K562 (cell line): ENCODE measurements around the gene LMNTD2. TPM values are rescaled to one million over a fixed set of nuclear protein-coding genes. Genes with fewer than 3 reads are reported as not detected.
A peak's percentile ranks its signal among the peaks of the same experiment; 100 is the strongest.

Source experiments
- ARID1B ChIP-seq: fragments of 450-650 bp; IDR thresholded peaks from 2 replicates; pipeline ENCODE4 v1.6.1; 2016; ENCODE audit warnings: antibody characterized with exemption, mild to moderate bottlenecking, inconsistent platforms
- BACH1 ChIP-seq: fragments of 200-800 bp; sonication (Bioruptor generic); IDR thresholded peaks from 2 replicates; pipeline ENCODE4 v1.6.1; 2016; ENCODE audit warnings: missing genetic modification characterization, missing compliant biosample characterization
- ESRRB ChIP-seq: fragments of 250-450 bp; sonication (Bioruptor Pico); IDR thresholded peaks from 2 replicates; pipeline ENCODE4 v1.5.0; 2020; ENCODE audit warnings: mild to moderate bottlenecking, moderate library complexity, borderline replicate concordance
- HNRNPL ChIP-seq: fragments of 200-400 bp; formaldehyde crosslinking; IDR thresholded peaks from 2 replicates; pipeline ENCODE4 v1.6.1; 2017; ENCODE audit warnings: low read depth, mild to moderate bottlenecking, low read length
- IRF1 ChIP-seq: sonication (generic); formaldehyde crosslinking; IDR thresholded peaks from 2 replicates; pipeline ENCODE4 v1.8.0; 2022; ENCODE audit warnings: missing genetic modification reagents, mild to moderate bottlenecking, borderline replicate concordance
- KAT2B ChIP-seq: IDR thresholded peaks from one replicate; pipeline ENCODE4 v1.6.1; 2012; ENCODE audit warnings: low read depth, mild to moderate bottlenecking, control low read depth, inconsistent platforms, low read length, moderate library complexity
- KHSRP ChIP-seq: fragments of 450-650 bp; IDR thresholded peaks from 2 replicates; pipeline ENCODE4 v1.6.1; 2017
- MAX ChIP-seq: sonication (generic); formaldehyde crosslinking; IDR thresholded peaks from 2 replicates; pipeline ENCODE4 v1.9.0; 2022; ENCODE audit warnings: mild to moderate bottlenecking, missing genetic modification reagents
- MYNN ChIP-seq, 2 experiments: sonication (generic); formaldehyde crosslinking in 1 of 2; IDR thresholded peaks; 2 replicates each; pipeline versions ENCODE4 v1.5.0 to v1.6.1; 2016 to 2020; ENCODE audit warnings: antibody characterized with exemption in 1 of 2, missing genetic modification reagents in 1 of 2
- PHF8 ChIP-seq: fragments of 200-600 bp; sonication (generic); IDR thresholded peaks from 2 replicates; pipeline ENCODE4 v1.6.1; 2012; ENCODE audit warnings: mixed run types, mild to moderate bottlenecking, inconsistent platforms, low read length, moderate library complexity, borderline replicate concordance
- POLR2AphosphoS2 ChIP-seq: IDR thresholded peaks from 2 replicates; pipeline ENCODE4 v1.6.1; 2012; ENCODE audit warnings: low read length, improper control_type of control experiment
- SUPT5H ChIP-seq: fragments of 450-650 bp; IDR thresholded peaks from 2 replicates; pipeline ENCODE4 v1.6.1; 2016
- XRCC3 ChIP-seq: fragments of 450-650 bp; IDR thresholded peaks from 2 replicates; pipeline ENCODE4 v1.6.1; 2017; ENCODE audit warnings: mild to moderate bottlenecking, moderate library complexity
- ZBTB34 ChIP-seq: fragments of 250-450 bp; sonication (Bioruptor Pico); IDR thresholded peaks from 2 replicates; pipeline ENCODE4 v1.8.0; 2021; ENCODE audit warnings: mild to moderate bottlenecking, moderate library complexity
- polyA plus RNA-seq, 8 experiments: library from polyadenylated mRNA; depleted of rRNA in 4 of 8; stranded (reverse) in 5 of 8; unstranded in 3 of 8; fragments of >200 nt; fragmentation: Nextera tagmentation in 2 of 8; fragmentation: Illumina TruSeq in 1 of 8; extraction: Ambion mirVana in 2 of 8; extraction: Trizol in 1 of 8; gene quantifications; 2 replicates each; pipeline versions ENCODE4 v1.2.1 to v1.2.3, GENCODE V29; 2011 to 2014; ENCODE audit warnings: inconsistent platforms in 1 of 8, missing spikeins in 1 of 8
- total RNA-seq, 7 experiments: library from RNA; depleted of rRNA in 6 of 7; stranded (reverse); fragments of >200 nt in 6 of 7; fragmentation: Illumina TruSeq in 2 of 7; extraction: Trizol in 2 of 7; gene quantifications; 2 replicates each; pipeline versions ENCODE4 v1.2.1 to v1.2.3, GENCODE V29; 2011 to 2021; ENCODE audit warnings: low replicate concordance in 1 of 7
- TF ChIP-seq, protein P1 (sequence below): sonication (generic); formaldehyde crosslinking; IDR thresholded peaks from 2 replicates; pipeline ENCODE4 v1.8.1; 2023; ENCODE audit warnings: mild to moderate bottlenecking, missing genetic modification reagents
- TF ChIP-seq, protein P2 (sequence below): fragments of 450-650 bp; formaldehyde crosslinking; IDR thresholded peaks from 2 replicates; pipeline ENCODE4 v1.4.0; 2020; ENCODE audit warnings: mild to moderate bottlenecking, moderate library complexity
- TF ChIP-seq, protein P3 (sequence below), 2 experiments: IDR thresholded peaks; 2 replicates each; pipeline ENCODE4 v1.6.1; 2012; ENCODE audit warnings: improper control_type of control experiment in 2 of 2, low read depth in 2 of 2, low read length in 2 of 2, borderline replicate concordance in 1 of 2
- TF ChIP-seq, protein P4 (sequence below): fragments of 450-650 bp; formaldehyde crosslinking; IDR thresholded peaks from 2 replicates; pipeline ENCODE4 v1.4.0; 2020; ENCODE audit warnings: mild to moderate bottlenecking, moderate library complexity

The LMNTD2 gene
- total and polyA plus RNA-seq, 9 of the 15 experiments (the other 6 are each of a cell fraction or from before 2014, with no cell fraction given) = 0.48 to 4.2 (median 1.5) TPM; not detected in 3

GRCh38 chr11:559712-560304 lies 730 bp downstream of the LMNTD2 start (continued):
- TF ChIP-seq, protein P1, sequence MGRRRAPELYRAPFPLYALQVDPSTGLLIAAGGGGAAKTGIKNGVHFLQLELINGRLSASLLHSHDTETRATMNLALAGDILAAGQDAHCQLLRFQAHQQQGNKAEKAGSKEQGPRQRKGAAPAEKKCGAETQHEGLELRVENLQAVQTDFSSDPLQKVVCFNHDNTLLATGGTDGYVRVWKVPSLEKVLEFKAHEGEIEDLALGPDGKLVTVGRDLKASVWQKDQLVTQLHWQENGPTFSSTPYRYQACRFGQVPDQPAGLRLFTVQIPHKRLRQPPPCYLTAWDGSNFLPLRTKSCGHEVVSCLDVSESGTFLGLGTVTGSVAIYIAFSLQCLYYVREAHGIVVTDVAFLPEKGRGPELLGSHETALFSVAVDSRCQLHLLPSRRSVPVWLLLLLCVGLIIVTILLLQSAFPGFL (CRISPR knock-in tag) = no peak
- no peak for TF ChIP-seq HNRNPL
- TF ChIP-seq KAT2B = no peak
- no peak for TF ChIP-seq POLR2AphosphoS2
- TF ChIP-seq ARID1B = no peak
- TF ChIP-seq, protein P2, sequence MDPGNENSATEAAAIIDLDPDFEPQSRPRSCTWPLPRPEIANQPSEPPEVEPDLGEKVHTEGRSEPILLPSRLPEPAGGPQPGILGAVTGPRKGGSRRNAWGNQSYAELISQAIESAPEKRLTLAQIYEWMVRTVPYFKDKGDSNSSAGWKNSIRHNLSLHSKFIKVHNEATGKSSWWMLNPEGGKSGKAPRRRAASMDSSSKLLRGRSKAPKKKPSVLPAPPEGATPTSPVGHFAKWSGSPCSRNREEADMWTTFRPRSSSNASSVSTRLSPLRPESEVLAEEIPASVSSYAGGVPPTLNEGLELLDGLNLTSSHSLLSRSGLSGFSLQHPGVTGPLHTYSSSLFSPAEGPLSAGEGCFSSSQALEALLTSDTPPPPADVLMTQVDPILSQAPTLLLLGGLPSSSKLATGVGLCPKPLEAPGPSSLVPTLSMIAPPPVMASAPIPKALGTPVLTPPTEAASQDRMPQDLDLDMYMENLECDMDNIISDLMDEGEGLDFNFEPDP (CRISPR knock-in tag) = no peak
- TF ChIP-seq, protein P3, sequence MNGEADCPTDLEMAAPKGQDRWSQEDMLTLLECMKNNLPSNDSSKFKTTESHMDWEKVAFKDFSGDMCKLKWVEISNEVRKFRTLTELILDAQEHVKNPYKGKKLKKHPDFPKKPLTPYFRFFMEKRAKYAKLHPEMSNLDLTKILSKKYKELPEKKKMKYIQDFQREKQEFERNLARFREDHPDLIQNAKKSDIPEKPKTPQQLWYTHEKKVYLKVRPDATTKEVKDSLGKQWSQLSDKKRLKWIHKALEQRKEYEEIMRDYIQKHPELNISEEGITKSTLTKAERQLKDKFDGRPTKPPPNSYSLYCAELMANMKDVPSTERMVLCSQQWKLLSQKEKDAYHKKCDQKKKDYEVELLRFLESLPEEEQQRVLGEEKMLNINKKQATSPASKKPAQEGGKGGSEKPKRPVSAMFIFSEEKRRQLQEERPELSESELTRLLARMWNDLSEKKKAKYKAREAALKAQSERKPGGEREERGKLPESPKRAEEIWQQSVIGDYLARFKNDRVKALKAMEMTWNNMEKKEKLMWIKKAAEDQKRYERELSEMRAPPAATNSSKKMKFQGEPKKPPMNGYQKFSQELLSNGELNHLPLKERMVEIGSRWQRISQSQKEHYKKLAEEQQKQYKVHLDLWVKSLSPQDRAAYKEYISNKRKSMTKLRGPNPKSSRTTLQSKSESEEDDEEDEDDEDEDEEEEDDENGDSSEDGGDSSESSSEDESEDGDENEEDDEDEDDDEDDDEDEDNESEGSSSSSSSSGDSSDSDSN (IDR thresholded peaks at IDR 0.05; ENCODE audit: borderline replicate concordance in 1 of 2, low read depth in 2 of 2, low read length in 2 of 2) = no peak
- no peak for TF ChIP-seq ZBTB34 (CRISPR knock-in tag)
- no peak for TF ChIP-seq XRCC3
- no peak for TF ChIP-seq ESRRB
- no peak for TF ChIP-seq MYNN (IDR thresholded peaks at IDR 0.05)
- no peak for TF ChIP-seq MYNN (CRISPR knock-in tag; IDR thresholded peaks at IDR 0.05)
- no peak for TF ChIP-seq SUPT5H
- 0 out of 2 replicates have a peak, but pooled peaks have one; percentile 22 for TF ChIP-seq MAX (CRISPR knock-in tag)
- TF ChIP-seq KHSRP = no peak
- no peak for TF ChIP-seq IRF1 (CRISPR knock-in tag)
- TF ChIP-seq, protein P4, sequence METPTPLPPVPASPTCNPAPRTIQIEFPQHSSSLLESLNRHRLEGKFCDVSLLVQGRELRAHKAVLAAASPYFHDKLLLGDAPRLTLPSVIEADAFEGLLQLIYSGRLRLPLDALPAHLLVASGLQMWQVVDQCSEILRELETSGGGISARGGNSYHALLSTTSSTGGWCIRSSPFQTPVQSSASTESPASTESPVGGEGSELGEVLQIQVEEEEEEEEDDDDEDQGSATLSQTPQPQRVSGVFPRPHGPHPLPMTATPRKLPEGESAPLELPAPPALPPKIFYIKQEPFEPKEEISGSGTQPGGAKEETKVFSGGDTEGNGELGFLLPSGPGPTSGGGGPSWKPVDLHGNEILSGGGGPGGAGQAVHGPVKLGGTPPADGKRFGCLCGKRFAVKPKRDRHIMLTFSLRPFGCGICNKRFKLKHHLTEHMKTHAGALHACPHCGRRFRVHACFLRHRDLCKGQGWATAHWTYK (CRISPR knock-in tag) = no peak
- no peak for TF ChIP-seq BACH1 (tag)
- TF ChIP-seq PHF8 = no peak
